Sigmoid colon (tissue), 4 donors: Measurements from ENCODE around the gene KCNJ12.

Experiments
- EP300 ChIP-seq, 4 donors: sonication (generic); formaldehyde crosslinking; IDR thresholded peaks; one replicate each; pipeline ENCODE4 v1.6.1; 2017; ENCODE audit warnings: antibody characterized with exemption in 4 of 4
- POLR2A ChIP-seq, 2 donors: fragments of 450-650 bp; IDR thresholded peaks; one replicate each; pipeline ENCODE4 v1.6.1; 2016; ENCODE audit warnings: antibody characterized with exemption in 2 of 2, mild to moderate bottlenecking in 2 of 2, moderate library complexity in 2 of 2
- TF ChIP-seq, protein P1 (sequence below), 4 experiments: fragments of 450-650 bp in 3 of 4; fragments of 200-600 bp in 1 of 4; IDR thresholded peaks; one replicate each; pipeline ENCODE4 v1.5.1; 2016 to 2019; ENCODE audit warnings: antibody characterized with exemption in 4 of 4, mild to moderate bottlenecking in 3 of 4, moderate library complexity in 2 of 4

DNA sequence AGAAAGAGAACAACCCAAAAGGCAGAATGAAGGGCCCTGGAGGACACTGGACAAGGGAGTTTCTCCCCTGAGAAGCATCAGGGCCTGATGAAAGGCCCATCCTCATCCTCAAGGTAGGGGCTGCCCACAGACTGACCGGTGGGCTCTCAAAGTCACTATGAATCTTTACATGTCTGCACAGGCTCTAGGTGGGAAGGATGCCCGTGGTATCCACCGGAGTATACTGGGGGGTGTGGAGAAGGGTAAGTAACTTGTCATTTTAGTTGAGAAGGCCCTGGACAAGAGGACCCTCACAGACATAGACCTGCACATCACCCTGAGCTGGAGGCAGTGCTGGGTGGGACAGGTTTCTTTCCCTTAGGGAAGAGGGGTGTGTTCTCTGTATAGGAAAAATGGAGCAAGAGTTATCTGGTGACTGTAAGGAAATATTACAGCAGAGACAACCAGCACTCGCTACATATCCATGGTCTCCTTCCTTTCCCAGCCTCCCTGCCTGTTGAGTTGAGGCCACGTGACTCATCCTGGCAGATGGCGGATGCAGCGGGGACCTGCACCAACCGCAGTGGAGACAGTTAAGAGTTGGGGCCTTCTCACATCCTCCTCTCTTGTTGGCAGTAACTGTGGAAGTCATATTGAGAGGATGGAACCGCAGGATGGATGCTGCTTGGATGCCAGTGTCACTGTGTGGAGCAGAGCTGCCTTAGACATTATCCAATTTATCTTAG, 45.6 kb upstream of the KCNJ12 start:
- TF ChIP-seq, protein P1, sequence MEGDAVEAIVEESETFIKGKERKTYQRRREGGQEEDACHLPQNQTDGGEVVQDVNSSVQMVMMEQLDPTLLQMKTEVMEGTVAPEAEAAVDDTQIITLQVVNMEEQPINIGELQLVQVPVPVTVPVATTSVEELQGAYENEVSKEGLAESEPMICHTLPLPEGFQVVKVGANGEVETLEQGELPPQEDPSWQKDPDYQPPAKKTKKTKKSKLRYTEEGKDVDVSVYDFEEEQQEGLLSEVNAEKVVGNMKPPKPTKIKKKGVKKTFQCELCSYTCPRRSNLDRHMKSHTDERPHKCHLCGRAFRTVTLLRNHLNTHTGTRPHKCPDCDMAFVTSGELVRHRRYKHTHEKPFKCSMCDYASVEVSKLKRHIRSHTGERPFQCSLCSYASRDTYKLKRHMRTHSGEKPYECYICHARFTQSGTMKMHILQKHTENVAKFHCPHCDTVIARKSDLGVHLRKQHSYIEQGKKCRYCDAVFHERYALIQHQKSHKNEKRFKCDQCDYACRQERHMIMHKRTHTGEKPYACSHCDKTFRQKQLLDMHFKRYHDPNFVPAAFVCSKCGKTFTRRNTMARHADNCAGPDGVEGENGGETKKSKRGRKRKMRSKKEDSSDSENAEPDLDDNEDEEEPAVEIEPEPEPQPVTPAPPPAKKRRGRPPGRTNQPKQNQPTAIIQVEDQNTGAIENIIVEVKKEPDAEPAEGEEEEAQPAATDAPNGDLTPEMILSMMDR (IDR thresholded peaks at IDR 0.05) = no peak
- TF ChIP-seq EP300 (IDR thresholded peaks at IDR 0.05) (no peak), POLR2A (IDR thresholded peaks at IDR 0.05) (no peak)
